BE2C (cell line): ENCODE results near the gene ETNK2.

ENCODE experiments used
- DNase-seq: peaks from one replicate; pipeline ENCODE4 v3.0.0-alpha.2; 2020
- H3K27me3 ChIP-seq: fragments of 250-450 bp; sonication (Bioruptor Pico); 2 replicates; pipeline ENCODE4 v1.5.1; 2020; ENCODE audit warnings: mild to moderate bottlenecking
- H3K36me3 ChIP-seq: fragments of 250-450 bp; sonication (Bioruptor Pico); 2 replicates; pipeline ENCODE4 v1.5.1; 2020; ENCODE audit warnings: mild to moderate bottlenecking
- H3K4me1 ChIP-seq: fragments of 250-450 bp; sonication (Bioruptor Pico); 2 replicates; pipeline ENCODE4 v1.5.1; 2020
- H3K4me3 ChIP-seq: 2 replicates; pipeline ENCODE4 v1.5.1; 2011; ENCODE audit warnings: low read depth, low read length
- H3K9me3 ChIP-seq: fragments of 250-450 bp; sonication (Bioruptor Pico); 2 replicates; pipeline ENCODE4 v1.5.1; 2020
- TF ChIP-seq, protein P1 (sequence below): IDR thresholded peaks from 2 replicates; pipeline ENCODE4 v1.5.1; 2012; ENCODE audit warnings: mild to moderate bottlenecking, low read depth, low read length

Gene ETNK2

DNA sequence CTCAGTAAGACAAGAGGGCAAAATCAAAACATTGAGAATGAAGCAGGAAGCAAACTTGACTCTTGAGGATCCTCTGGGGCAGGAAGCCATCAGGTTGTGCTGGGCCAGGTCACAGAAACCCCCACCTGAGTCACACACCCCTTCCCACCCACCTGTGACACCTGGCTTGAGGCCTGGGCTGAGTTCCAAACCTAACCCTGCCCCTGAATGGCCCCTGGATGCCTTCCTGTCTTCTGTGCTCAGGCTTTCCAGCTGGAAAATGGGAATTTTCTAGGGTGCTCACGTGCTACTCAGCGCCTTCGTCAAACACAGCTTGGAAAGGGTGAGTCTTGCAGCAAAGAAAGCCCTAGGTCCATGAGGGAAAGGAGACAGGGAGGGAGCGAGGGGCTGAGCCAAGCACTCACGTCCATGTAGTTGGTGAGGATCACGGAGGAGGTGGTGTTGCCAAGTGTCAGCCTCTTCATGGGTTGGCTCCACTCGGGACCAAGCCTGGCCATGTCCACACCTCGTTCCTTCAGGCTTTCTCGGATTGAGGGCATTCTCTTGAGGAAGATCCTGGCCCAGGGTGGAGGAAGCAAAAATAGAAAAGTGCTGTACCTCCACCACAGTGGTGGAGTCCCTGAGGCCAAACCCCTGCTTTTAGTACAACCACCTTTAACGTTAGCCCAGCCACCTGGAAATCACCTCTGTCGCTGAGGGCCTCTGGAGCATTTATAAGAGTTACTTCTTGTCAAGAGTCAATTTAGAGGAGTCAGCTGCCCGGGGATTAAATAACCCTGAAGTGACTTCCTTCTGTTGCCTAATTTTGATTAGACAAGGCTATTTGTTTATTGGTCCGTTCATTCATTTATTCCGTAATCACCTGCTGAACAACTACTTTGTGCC, 10.0 kb upstream of the ETNK2 start:
- Histone ChIP-seq H3K27me3 (no peaks in the 10 kb centered on the region), H3K9me3 (no peaks in the 10 kb centered on the region), H3K4me3 (no peak overlapping the region), H3K36me3 (no peaks in the 10 kb centered on the region), H3K4me1 (no peaks in the 10 kb centered on the region)
- DNase-seq: no peak
- TF ChIP-seq, protein P1, sequence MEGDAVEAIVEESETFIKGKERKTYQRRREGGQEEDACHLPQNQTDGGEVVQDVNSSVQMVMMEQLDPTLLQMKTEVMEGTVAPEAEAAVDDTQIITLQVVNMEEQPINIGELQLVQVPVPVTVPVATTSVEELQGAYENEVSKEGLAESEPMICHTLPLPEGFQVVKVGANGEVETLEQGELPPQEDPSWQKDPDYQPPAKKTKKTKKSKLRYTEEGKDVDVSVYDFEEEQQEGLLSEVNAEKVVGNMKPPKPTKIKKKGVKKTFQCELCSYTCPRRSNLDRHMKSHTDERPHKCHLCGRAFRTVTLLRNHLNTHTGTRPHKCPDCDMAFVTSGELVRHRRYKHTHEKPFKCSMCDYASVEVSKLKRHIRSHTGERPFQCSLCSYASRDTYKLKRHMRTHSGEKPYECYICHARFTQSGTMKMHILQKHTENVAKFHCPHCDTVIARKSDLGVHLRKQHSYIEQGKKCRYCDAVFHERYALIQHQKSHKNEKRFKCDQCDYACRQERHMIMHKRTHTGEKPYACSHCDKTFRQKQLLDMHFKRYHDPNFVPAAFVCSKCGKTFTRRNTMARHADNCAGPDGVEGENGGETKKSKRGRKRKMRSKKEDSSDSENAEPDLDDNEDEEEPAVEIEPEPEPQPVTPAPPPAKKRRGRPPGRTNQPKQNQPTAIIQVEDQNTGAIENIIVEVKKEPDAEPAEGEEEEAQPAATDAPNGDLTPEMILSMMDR: no peak

DNA sequence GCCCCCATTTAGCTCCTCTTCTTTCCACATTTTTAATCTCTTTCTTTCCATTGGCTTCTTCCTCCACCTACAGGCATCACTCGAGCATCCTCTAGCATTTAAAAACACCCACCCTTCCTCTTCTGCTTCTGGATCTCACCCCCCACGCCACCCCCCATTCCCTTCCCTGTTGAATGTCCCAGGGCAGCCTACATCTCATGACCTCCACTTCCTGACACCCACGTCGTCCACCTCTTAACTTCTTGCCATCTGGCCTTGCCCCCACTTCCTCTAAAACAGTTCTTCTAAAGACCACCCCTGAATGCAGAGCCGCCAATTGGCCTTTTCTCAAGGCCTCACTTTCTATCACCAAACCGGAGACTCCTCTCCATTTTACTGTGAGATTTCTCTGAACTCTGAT, 6.1 kb upstream of the ETNK2 start:
- TF ChIP-seq, protein P1: no peak

DNA sequence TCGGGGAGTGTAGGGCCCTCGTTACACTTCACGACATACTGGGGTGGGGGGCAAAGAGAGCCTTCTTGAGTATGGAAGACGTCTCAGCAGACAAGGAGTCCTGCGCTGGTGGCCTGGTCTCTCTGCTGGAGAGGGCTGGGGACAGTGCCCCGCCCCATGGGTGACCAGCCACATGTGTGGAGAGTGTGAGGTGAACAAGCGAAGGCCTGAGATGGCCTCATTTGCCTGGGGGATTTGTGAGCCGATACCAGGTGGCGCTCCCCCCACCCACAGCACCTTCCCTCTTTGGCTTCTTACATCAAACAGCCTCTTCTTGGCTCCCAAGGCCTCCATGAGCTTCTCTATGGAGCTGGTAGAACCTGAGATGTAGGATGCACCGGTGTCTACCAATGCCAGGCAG, 4.0 kb upstream of the ETNK2 start:
- Histone ChIP-seq H3K4me3 (no peak overlapping the region), H3K36me3 (no peaks in the 10 kb centered on the region), H3K27me3 (no peaks in the 10 kb centered on the region; the same call in 1 of the 2 replicates), H3K9me3 (no peaks in the 10 kb centered on the region), H3K4me1 (peaks cover 4% of the 10 kb centered on the region)
- TF ChIP-seq, protein P1: no peak
- DNase-seq: peak; percentile 4

More for the DNA sequence above, 6.1 kb upstream of the ETNK2 start:
- no peaks in the 10 kb centered on the region for H3K4me1 ChIP-seq
- H3K9me3 ChIP-seq: no peaks in the 10 kb centered on the region
- no peaks in the 10 kb centered on the region for H3K36me3 ChIP-seq
- no peak overlapping the region for H3K4me3 ChIP-seq
- no peak for DNase-seq
- H3K27me3 ChIP-seq: no peaks in the 10 kb centered on the region; the same call in 1 of the 2 replicates

DNA sequence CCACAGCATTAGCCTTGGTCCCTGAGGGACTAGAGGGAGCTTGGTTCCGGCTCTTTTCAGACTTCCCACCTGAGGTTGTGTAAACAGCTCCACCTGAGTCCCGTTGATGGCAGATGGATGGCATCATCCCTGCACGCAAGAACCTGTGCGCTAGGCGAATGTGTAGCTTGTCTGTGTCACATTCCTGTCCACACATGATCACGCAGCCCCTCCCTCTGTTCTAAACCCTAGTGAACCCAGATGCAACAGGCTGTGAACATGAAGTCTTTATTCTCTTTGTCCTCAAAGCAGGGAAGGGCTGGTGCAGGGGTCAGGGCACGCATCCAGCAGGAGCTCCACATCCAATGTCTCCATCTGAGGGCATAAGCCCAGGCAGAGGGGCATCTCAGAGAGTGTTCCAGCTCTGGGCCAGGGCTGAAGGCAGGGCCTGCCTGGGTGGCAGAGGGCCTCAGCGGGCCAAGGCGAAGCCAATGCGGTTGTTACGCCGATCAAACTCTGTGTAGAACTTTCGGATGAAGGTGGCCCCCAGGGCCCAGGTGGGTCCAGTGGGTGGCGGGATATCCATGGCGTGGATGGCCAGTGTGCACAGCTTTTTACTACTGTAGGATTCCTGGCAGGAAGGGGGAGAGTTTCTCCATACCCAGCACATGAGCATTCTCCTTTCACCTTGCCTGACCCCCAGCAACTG, 2.9 kb upstream of the ETNK2 start:
- no peaks in the 10 kb centered on the region; the same call in 1 of the 2 replicates for H3K27me3 ChIP-seq
- H3K4me1 ChIP-seq: peaks cover 4% of the 10 kb centered on the region
- no peak overlapping the region for H3K4me3 ChIP-seq
- peak; percentile 2 for DNase-seq
- TF ChIP-seq, protein P1: no peak
- H3K36me3 ChIP-seq: no peaks in the 10 kb centered on the region
- H3K9me3 ChIP-seq: no peaks in the 10 kb centered on the region

DNA sequence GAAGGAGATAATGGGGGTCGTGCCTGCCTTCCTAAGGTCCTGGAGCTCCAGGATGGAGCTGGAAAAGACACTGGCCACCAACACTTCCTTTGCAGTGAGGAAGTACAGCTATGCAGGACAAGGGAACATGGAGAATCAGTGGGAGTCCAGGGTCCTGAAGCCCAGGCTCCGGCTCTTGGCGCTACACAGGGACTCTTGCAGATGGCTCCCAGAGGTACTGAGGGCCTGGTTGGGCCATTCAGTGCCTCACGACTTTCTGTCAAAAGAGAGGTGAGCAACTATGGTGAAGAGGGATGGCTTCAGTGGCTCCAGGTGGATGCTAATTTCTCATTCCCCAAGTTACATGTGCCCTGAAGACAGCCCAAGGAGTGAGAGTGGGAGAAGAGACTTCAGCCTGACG, 1.8 kb upstream of the ETNK2 start:
- no peaks in the 10 kb centered on the region for H3K36me3 ChIP-seq
- peaks cover 4% of the 10 kb centered on the region for H3K4me1 ChIP-seq
- H3K9me3 ChIP-seq: no peaks in the 10 kb centered on the region
- H3K27me3 ChIP-seq: no peaks in the 10 kb centered on the region; the same call in 1 of the 2 replicates
- DNase-seq: no peak
- TF ChIP-seq, protein P1: no peak
- no peak overlapping the region for H3K4me3 ChIP-seq
